A549 (cell line): ENCODE results near the gene CHM. TPM values are rescaled to one million over a fixed set of nuclear protein-coding genes. Genes with fewer than 3 reads are reported as not detected.

ENCODE experiments used
- ATAC-seq, 2 experiments: fragments of 200-7000 bp in 1 of 2; fragments of >200 bp in 1 of 2; cut with Nextera tagmentation in 1 of 2; cut with Tn5 transposase in 1 of 2; 3 replicates each; pipeline versions ENCODE4 v1.8.0 to v1.9.1; 2018 to 2020; ENCODE audit warnings: mild to moderate bottlenecking in 1 of 2, moderate library complexity in 1 of 2
- CTCF ChIA-PET: fragments of 300-600 bp; sonication (Branson Sonifier 250); formaldehyde crosslinking; extraction: SDS; loops from one replicate; lab custom pipeline; 2021; ENCODE audit warnings: antibody characterized with exemption, inconsistent platforms; lab: Yijun Ruan, JAX
- POLR2A ChIA-PET: fragments of 350-600 bp; formaldehyde crosslinking; extraction: SDS; loops from one replicate; lab custom pipeline; 2021; ENCODE audit warnings: antibody characterized with exemption, inconsistent platforms; lab: Yijun Ruan, JAX
- DNase-seq, 2 experiments: peaks; one replicate each; pipeline versions ENCODE4 v3.0.0 to v3.0.0-alpha.2; 2011 to 2016; ENCODE audit warnings: low read depth in 1 of 2, low spot score in 1 of 2
- FAIRE-seq: peaks from 2 replicates; lab custom pipeline; 2011; peaks lifted over from hg19 to GRCh38; lab: Jason Lieb, UNC
- H3K27ac ChIP-seq, 2 experiments: fragments of >200 bp; sonication (Bioruptor Twin); formaldehyde crosslinking; 3 replicates each; pipeline ENCODE4 v1.5.1; 2016 to 2017
- H3K4me1 ChIP-seq: fragments of >200 bp; sonication (Bioruptor Twin); formaldehyde crosslinking; 3 replicates; pipeline ENCODE4 v1.6.1; 2016
- H3K4me2 ChIP-seq: fragments of >200 bp; sonication (Bioruptor Twin); formaldehyde crosslinking; 3 replicates; pipeline ENCODE4 v1.6.1; 2016
- H3K4me3 ChIP-seq: fragments of >200 bp; sonication (Bioruptor Twin); formaldehyde crosslinking; 3 replicates; pipeline ENCODE4 v1.5.1; 2016
- H3K9me3 ChIP-seq: fragments of >200 bp; sonication (Bioruptor Twin); formaldehyde crosslinking; 3 replicates; pipeline ENCODE4 v1.6.1; 2016
- CBX2 ChIP-seq: fragments of 200-600 bp; sonication (generic); IDR thresholded peaks from 2 replicates; pipeline ENCODE4 v1.6.1; 2016; ENCODE audit warnings: low read depth, mild to moderate bottlenecking, borderline replicate concordance
- CBX8 ChIP-seq: fragments of 200-600 bp; sonication (generic); IDR thresholded peaks from 2 replicates; pipeline ENCODE4 v1.6.1; 2016
- CHD2 ChIP-seq: fragments of 150-350 bp; IDR thresholded peaks from 2 replicates; pipeline ENCODE4 v1.6.1; 2014; ENCODE audit warnings: low read length; ENCODE audit not compliant: partially characterized antibody
- CHD4 ChIP-seq: fragments of 200-600 bp; sonication (generic); IDR thresholded peaks from 2 replicates; pipeline ENCODE4 v1.6.1; 2016; ENCODE audit warnings: antibody characterized with exemption, mild to moderate bottlenecking, borderline replicate concordance
- EHMT2 ChIP-seq: fragments of 200-600 bp; sonication (generic); IDR thresholded peaks from 2 replicates; pipeline ENCODE4 v1.6.1; 2016; ENCODE audit warnings: antibody characterized with exemption, low read depth, mild to moderate bottlenecking, moderate library complexity
- FOSB ChIP-seq: fragments of 250-450 bp; sonication (Bioruptor Pico); IDR thresholded peaks from 2 replicates; pipeline ENCODE4 v1.5.0; 2020; ENCODE audit warnings: mild to moderate bottlenecking, moderate library complexity
- FOSL2 ChIP-seq, 2 experiments: fragments of 450-650 bp in 1 of 2; fragments of >200 bp in 1 of 2; sonication (Bioruptor Twin) in 1 of 2; formaldehyde crosslinking; IDR thresholded peaks; 2 replicates each; pipeline versions ENCODE4 v1.5.0 to v1.6.1; 2016 to 2020; ENCODE audit warnings: mild to moderate bottlenecking in 1 of 2, moderate library complexity in 1 of 2
- FOXS1 ChIP-seq: fragments of 250-450 bp; sonication (Bioruptor Pico); IDR thresholded peaks from 2 replicates; pipeline ENCODE4 v1.5.0; 2020; ENCODE audit warnings: mild to moderate bottlenecking, moderate library complexity
- HDAC2 ChIP-seq: fragments of 200-600 bp; sonication (generic); IDR thresholded peaks from 2 replicates; pipeline ENCODE4 v1.6.1; 2016
- HOXB5 ChIP-seq: fragments of 250-450 bp; sonication (Bioruptor Pico); IDR thresholded peaks from 2 replicates; pipeline ENCODE4 v1.5.0; 2020; ENCODE audit warnings: mild to moderate bottlenecking, moderate library complexity
- KDM1A ChIP-seq: fragments of 200-600 bp; sonication (generic); IDR thresholded peaks from 2 replicates; pipeline ENCODE4 v1.6.1; 2016; ENCODE audit warnings: low read depth, mild to moderate bottlenecking
- MAFK ChIP-seq: fragments of 450-650 bp; IDR thresholded peaks from 2 replicates; pipeline ENCODE4 v1.6.1; 2014; ENCODE audit not compliant: partially characterized antibody
- MAZ ChIP-seq: fragments of 150-350 bp; IDR thresholded peaks from 2 replicates; pipeline ENCODE4 v1.6.1; 2014; ENCODE audit warnings: antibody characterized with exemption, low read depth, low read length, borderline replicate concordance
- NR3C1 ChIP-seq: fragments of >200 bp; sonication (Bioruptor Twin); formaldehyde crosslinking; IDR thresholded peaks from 3 replicates; pipeline ENCODE4 v1.6.1; 2017
- RAD21 ChIP-seq, 2 experiments: fragments of >200 bp in 1 of 2; sonication (Bioruptor Twin) in 1 of 2; formaldehyde crosslinking in 1 of 2; IDR thresholded peaks in 1 of 2; conservative IDR thresholded peaks in 1 of 2; 2 replicates in 1 of 2; 3 replicates in 1 of 2; pipeline ENCODE4 v1.6.1; 2012 to 2018; ENCODE audit warnings: inconsistent platforms in 1 of 2
- RNF2 ChIP-seq: fragments of 200-600 bp; sonication (generic); IDR thresholded peaks from 2 replicates; pipeline ENCODE4 v1.6.1; 2016; ENCODE audit warnings: low read depth, mild to moderate bottlenecking, antibody characterized with exemption, moderate library complexity, borderline replicate concordance
- SMC3 ChIP-seq: fragments of >200 bp; sonication (Bioruptor Twin); formaldehyde crosslinking; IDR thresholded peaks from 3 replicates; pipeline ENCODE4 v1.6.1; 2018; ENCODE audit warnings: inconsistent platforms
- SREBF2 ChIP-seq: fragments of 450-650 bp; IDR thresholded peaks from 2 replicates; pipeline ENCODE4 v1.6.1; 2014; ENCODE audit warnings: mild to moderate bottlenecking, moderate library complexity
- TP53 ChIP-seq: fragments of 250-450 bp; sonication (Bioruptor Pico); IDR thresholded peaks from 2 replicates; pipeline ENCODE4 v1.5.0; 2021; ENCODE audit warnings: mild to moderate bottlenecking, moderate library complexity
- ZC3H11A ChIP-seq: fragments of 450-650 bp; IDR thresholded peaks from 2 replicates; pipeline ENCODE4 v1.6.1; 2014; ENCODE audit warnings: antibody characterized with exemption, mild to moderate bottlenecking
- ZFP36 ChIP-seq: fragments of 450-650 bp; IDR thresholded peaks from 2 replicates; pipeline ENCODE4 v1.6.1; 2014; ENCODE audit warnings: borderline replicate concordance; ENCODE audit not compliant: partially characterized antibody
- ZSCAN20 ChIP-seq: fragments of 250-450 bp; sonication (Bioruptor Pico); IDR thresholded peaks from 2 replicates; pipeline ENCODE4 v1.8.0; 2022; ENCODE audit warnings: mild to moderate bottlenecking, moderate library complexity
- WGBS: methylation state at CpG from one replicate; pipeline ENCODE4 v1.1.6; 2017; ENCODE audit errors: missing lambda C conversion rate; 5-methylcytosine and 5-hydroxymethylcytosine counted together
- polyA plus RNA-seq, 4 experiments: library from polyadenylated mRNA; depleted of rRNA in 3 of 4; stranded (reverse); fragments of >200 nt; fragmentation: RNase III in 1 of 4; extraction: RNeasy Plus Mini Kit Qiagen cat#74134 plus additional on column Dnase treatment in 1 of 4; gene quantifications; 2 replicates in 3 of 4; 3 replicates in 1 of 4; pipeline ENCODE4 v1.2.3, GENCODE V29; 2011 to 2017
- TF ChIP-seq, protein P1 (sequence below): fragments of >200 bp; sonication (Bioruptor Twin); formaldehyde crosslinking; IDR thresholded peaks from 2 replicates; pipeline ENCODE4 v1.6.1; 2016
- TF ChIP-seq, protein P2 (sequence below): fragments of 150-350 bp; IDR thresholded peaks from 2 replicates; pipeline ENCODE4 v1.6.1; 2014; ENCODE audit warnings: low read depth, mild to moderate bottlenecking, low read length
- TF ChIP-seq, protein P3 (sequence below): fragments of >200 bp; sonication (Bioruptor Twin); formaldehyde crosslinking; IDR thresholded peaks from 3 replicates; pipeline ENCODE4 v1.5.1; 2016
- TF ChIP-seq, protein P4 (sequence below): IDR thresholded peaks from 2 replicates; pipeline ENCODE4 v1.6.1; 2012

The CHM gene
- polyA plus RNA-seq, 2 of the 4 experiments (the other 2 are of a cell fraction): 13.9 to 23.7 TPM

DNA sequence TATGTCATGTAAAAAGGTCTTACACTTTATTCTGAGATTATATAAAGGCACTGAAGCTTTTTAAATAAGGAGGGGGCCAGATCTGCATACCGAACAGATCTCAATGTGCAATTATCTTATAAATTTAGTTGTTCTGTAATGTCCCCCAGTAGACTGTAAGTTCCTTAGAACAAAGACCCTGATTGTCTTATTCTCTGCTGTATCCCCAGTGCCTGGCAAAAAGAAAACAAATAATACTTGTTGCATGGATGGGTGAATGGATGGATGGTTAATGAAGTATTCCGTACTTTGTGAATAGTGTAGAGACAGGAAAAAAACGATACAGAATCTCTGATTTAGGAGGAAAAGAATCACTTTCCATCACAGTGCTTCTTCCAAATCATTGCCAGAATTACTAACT is 141.5 kb downstream of the CHM start:
- no peak overlapping the region for H3K27ac ChIP-seq
- FAIRE-seq: no peak
- no peak overlapping the region for H3K4me3 ChIP-seq
- no peaks in the 10 kb centered on the region for H3K9me3 ChIP-seq
- no peak overlapping the region for H3K4me2 ChIP-seq
- CTCF ChIA-PET: no interaction called here
- no peaks in the 10 kb centered on the region for H3K4me1 ChIP-seq
- POLR2A ChIA-PET: no interaction called here
- no peak for DNase-seq
- ATAC-seq: no peak
- 88% methylated on average over 3 of the region's 3 CpGs for WGBS
- TF ChIP-seq MAZ (no peak), ZFP36 (no peak), CBX2 (no peak), FOSL2 (IDR thresholded peaks at IDR 0.05) (no peak), FOSL2 (CRISPR knock-in tag; IDR thresholded peaks at IDR 0.05) (no peak), MAFK (no peak), CHD2 (no peak), ZC3H11A (no peak), KDM1A (no peak), SREBF2 (no peak)
- TF ChIP-seq, all 56 proteins: peak for 0

DNA sequence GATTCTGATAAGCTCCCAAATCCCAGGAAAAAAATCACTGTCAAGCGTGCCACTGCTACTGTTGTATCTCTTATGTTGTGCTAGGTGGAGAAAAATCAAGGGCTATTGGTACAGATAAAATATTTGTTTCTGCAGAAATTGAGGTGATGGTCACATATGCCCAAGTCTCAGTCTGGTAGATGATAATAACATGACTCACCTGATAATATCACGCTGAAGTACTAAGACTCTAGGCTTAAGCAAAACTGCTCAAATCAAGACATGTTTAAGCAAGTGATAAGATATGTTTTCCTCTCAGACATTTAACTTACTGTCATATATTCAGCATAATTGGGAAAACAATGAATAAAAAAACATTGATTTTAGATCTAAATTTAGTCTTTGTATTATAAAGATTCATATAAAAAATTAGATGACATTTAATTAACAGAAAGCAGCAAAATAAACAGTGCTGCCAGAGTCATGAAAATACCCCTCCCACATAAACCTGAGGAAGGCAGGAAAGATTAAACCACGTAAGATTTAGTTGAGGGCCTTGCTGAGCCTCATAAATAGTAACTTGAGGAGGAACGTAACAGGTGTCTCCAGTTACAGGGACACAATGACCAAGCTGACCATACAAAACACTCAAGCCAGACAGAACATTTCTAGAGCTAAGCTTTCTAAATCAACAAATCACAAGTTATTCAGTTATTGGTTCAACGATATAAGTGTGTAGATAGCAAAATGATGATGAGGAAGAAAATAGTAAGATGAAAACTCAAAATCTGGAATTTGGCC is 143.5 kb downstream of the CHM start:
- Histone ChIP-seq H3K4me3 (no peak overlapping the region), H3K27ac (no peak overlapping the region), H3K9me3 (no peaks in the 10 kb centered on the region), H3K4me1 (no peaks in the 10 kb centered on the region), H3K4me2 (no peak overlapping the region)
- FAIRE-seq: no peak
- ATAC-seq: no peak
- POLR2A ChIA-PET: no interaction called here
- WGBS: 80% methylated on average over 5 of the region's 5 CpGs
- CTCF ChIA-PET: no interaction called here
- no peak for DNase-seq
- TF ChIP-seq HDAC2 (no peak), ZC3H11A (no peak), FOSB (no peak), NR3C1 (no peak), HOXB5 (CRISPR knock-in tag) (no peak), MAFK (no peak), CHD4 (no peak), TP53 (no peak), FOXS1 (CRISPR knock-in tag) (no peak), SMC3 (no peak), RNF2 (no peak), ZSCAN20 (CRISPR knock-in tag) (no peak), CBX8 (no peak), KDM1A (no peak), EHMT2 (no peak), RAD21 (conservative IDR thresholded peaks at IDR 0.05 in 1 of 2, IDR thresholded peaks at IDR 0.05 in 1 of 2) (no peak)
- TF ChIP-seq, protein P1, sequence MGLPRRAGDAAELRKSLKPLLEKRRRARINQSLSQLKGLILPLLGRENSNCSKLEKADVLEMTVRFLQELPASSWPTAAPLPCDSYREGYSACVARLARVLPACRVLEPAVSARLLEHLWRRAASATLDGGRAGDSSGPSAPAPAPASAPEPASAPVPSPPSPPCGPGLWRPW: no peak
- TF ChIP-seq, protein P2, sequence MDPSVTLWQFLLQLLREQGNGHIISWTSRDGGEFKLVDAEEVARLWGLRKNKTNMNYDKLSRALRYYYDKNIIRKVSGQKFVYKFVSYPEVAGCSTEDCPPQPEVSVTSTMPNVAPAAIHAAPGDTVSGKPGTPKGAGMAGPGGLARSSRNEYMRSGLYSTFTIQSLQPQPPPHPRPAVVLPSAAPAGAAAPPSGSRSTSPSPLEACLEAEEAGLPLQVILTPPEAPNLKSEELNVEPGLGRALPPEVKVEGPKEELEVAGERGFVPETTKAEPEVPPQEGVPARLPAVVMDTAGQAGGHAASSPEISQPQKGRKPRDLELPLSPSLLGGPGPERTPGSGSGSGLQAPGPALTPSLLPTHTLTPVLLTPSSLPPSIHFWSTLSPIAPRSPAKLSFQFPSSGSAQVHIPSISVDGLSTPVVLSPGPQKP: no peak
- TF ChIP-seq, protein P3, sequence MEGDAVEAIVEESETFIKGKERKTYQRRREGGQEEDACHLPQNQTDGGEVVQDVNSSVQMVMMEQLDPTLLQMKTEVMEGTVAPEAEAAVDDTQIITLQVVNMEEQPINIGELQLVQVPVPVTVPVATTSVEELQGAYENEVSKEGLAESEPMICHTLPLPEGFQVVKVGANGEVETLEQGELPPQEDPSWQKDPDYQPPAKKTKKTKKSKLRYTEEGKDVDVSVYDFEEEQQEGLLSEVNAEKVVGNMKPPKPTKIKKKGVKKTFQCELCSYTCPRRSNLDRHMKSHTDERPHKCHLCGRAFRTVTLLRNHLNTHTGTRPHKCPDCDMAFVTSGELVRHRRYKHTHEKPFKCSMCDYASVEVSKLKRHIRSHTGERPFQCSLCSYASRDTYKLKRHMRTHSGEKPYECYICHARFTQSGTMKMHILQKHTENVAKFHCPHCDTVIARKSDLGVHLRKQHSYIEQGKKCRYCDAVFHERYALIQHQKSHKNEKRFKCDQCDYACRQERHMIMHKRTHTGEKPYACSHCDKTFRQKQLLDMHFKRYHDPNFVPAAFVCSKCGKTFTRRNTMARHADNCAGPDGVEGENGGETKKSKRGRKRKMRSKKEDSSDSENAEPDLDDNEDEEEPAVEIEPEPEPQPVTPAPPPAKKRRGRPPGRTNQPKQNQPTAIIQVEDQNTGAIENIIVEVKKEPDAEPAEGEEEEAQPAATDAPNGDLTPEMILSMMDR: no peak
- TF ChIP-seq, protein P4, sequence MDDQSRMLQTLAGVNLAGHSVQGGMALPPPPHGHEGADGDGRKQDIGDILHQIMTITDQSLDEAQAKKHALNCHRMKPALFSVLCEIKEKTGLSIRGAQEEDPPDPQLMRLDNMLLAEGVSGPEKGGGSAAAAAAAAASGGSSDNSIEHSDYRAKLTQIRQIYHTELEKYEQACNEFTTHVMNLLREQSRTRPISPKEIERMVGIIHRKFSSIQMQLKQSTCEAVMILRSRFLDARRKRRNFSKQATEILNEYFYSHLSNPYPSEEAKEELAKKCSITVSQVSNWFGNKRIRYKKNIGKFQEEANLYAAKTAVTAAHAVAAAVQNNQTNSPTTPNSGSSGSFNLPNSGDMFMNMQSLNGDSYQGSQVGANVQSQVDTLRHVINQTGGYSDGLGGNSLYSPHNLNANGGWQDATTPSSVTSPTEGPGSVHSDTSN: no peak
